DMS114 treated with DMSO at 0.1 percent for 48 hours (cell line): ENCODE measurements around the gene CDCA7.
"Not testable (repeated sequence)": the region's sequence is repeated elsewhere in the genome, so short reads cannot be mapped to it uniquely, and the experiment has no call there.

ENCODE experiments used
- DNase-seq: peaks from one replicate; lab custom pipeline; 2025; ENCODE audit not compliant: unreplicated experiment; lab: John Stamatoyannopoulos, UW

CDCA7 gene

DNA sequence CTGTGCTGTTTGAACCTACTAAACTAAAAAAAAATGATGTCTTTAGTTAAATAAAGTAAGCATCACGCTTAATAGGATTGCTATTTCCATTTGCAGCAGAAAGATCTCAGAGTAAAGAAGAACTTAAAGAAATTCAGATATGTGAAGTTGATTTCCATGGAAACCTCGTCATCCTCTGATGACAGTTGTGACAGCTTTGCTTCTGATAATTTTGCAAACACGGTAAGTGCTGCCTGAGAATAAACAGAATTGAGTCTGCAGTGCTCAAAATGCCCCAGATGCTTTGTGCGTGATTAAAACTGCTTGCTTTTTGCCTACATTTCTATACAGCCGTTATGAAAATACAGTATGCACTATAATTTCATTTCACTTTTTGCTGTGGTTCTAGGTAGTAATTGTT, 3.9 kb downstream of the CDCA7 start:
- DNase-seq: no peak

GRCh38 chr2:173359231-173359630, 4.6 kb downstream of the CDCA7 start:
- no peak for DNase-seq

DNA sequence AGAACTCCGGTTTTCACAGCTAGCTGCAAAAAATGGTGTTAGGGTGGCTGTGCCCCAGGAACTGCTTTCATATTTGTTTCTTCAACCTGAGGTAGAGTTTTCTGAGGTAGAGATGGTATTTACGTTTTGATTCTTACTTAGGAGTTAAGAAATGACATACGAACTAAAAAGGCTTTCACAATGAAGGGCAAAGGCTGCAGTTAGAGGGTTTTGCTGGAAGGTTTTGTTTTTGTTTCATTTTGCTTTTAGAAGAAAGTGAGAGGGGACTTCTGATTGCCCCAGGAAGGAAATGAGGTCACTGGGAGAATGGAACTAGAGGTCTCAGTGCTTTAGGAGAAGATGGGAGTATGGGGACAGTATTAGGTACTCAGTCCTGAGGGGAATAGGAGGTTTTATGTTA, 15.5 kb downstream of the CDCA7 start:
- no peak for DNase-seq

DNA sequence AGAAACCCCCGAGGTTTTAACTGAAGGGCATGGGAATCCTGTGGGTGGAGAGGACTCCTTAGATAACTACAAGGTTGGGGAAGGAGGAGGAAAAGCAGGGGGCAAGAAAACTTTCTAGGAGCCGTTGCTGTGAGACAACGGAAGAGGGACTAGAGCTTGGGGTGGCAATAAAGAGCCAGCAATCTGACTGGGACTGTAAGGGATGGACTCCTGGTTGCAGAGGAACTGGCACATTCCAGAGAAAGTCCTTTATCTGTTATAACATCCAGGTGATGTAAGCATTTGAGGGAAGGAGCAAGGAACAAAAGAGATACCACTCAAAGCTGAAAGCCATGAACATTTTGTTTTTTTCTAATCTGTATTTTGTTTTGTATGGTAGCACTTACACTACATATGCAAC, 16.4 kb downstream of the CDCA7 start:
- DNase-seq: no peak

DNA sequence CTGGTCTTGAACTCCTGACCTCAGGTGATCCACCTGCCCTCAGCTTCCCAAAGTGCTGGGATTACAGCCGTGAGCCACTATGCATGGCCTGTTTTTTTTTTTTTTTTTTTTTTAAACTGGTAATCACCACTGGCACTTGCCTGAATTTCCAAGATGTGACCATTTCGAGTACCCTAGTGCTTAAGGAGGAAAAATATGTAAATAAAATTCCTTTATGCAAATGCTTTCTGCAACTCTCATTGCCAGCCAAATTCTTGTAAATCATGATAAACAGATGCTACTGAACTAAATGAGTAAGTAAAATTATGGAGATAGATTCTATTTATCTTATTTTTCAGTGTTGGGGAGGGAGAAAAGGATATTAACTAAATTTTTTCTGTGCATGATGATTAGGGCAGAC, 18.6 kb downstream of the CDCA7 start:
- no peak for DNase-seq

DNA sequence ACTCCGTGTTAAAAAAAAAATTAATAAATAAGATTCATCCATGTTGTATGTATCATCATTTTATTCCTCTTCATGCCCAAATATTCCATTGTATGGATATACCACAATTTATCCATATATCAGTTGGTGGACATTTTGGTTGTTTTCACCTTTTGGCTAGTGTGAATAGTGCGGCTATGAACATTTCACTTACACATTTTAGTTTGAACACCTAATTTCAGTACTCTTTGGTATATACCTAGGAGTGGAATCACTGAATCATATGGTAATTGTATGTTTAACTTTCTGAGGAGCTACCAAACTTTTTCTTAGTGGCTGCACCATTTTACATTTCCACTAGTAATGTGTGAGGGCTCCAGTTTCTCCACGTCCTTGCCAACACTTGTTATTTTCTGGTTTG, 20.0 kb downstream of the CDCA7 start:
- DNase-seq: no peak

GRCh38 chr2:173385534-173385933, 30.9 kb downstream of the CDCA7 start:
- DNase-seq: not testable (repeated sequence)

GRCh38 chr2:173386021-173386737, 31.5 kb downstream of the CDCA7 start:
- no peak for DNase-seq

DNA sequence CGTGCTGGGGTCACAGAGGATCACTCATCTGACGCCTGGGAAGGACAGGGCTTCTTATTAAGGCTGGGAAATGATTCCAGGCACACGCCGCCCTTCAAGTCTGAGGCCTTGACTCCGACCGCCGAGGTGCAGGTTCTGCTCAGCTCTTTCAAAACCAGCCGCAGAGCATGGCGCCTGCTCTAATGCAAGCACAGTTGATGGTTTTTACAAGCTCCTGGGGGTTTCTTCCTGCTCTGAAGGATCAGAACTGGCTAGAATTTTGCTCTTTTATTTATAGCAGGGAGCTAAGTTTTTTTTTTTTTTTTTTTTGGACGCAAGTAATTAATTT, 32.0 kb downstream of the CDCA7 start:
- DNase-seq: no peak

DNA sequence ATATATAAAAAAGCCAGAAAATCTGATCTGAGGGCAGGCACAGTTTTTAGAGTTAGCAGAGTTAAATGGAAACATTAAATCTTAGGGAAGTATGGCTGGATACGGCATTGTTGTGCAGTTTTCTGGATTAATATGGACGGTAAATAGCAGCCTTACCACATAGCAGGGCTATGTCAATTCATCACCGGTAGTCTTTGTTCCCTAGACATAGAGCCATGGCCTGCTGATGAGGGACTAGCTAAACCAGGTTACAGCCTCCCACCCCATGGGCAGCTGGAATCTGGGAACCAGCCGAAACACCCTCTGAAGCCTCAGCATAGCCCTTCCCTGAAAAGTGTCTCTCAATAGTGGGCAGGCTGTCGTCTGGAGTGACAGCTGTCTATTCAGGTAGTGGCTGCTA, 32.4 kb downstream of the CDCA7 start:
- DNase-seq: no peak

- DNase-seq: no peak
These were observed 33.0 kb downstream of the CDCA7 start for GRCh38 chr2:173387660-173388059.

GRCh38 chr2:173388795-173389194, 34.1 kb downstream of the CDCA7 start:
- no peak for DNase-seq

DNA sequence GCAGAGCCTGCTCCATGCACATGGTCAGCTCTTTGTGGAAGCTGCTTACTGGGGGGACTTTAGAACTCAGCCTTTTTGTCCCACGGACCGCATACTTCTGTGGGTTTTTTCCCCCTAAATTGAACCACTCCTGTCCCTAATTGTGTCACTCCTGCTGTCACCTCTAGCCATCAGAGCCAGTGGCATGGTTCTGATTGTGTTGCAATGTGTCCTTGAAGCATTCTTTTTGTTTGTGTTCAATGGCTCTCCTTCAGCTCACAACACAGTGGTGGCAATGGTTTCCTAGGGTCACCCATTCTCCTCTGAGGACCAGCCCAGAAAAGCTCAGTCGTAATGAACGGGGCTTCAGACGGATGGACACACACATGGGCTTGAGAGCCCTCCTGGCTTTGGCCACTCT, 35.4 kb downstream of the CDCA7 start:
- DNase-seq: no peak

DNA sequence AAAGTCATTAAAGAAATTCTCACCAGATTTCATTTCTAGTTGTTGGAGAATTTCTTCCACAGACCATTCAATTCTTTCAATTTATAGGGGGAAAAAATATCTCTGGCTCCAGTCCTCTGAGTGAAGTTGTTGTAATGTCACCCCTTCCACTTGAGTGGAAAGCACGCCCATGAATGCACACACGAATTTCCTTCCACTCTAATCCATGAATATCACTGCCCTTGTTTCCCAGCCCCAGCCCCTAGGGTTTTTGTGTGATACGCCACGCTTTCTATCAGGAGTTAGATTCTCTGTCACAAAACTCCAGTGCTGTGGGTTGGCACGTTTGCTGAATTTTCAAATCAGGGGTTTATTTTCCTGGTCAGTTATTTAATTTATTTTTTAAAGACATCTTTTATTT, 38.1 kb downstream of the CDCA7 start:
- DNase-seq: no peak

GRCh38 chr2:173393186-173393585, 38.5 kb downstream of the CDCA7 start:
- no peak for DNase-seq

GRCh38 chr2:173393636-173394035, 39.0 kb downstream of the CDCA7 start:
- DNase-seq: no peak

GRCh38 chr2:173394091-173394974, 39.7 kb downstream of the CDCA7 start:
- no peak for DNase-seq

- no peak for DNase-seq
These were observed 41.1 kb downstream of the CDCA7 start for GRCh38 chr2:173395567-173396351.

DNA sequence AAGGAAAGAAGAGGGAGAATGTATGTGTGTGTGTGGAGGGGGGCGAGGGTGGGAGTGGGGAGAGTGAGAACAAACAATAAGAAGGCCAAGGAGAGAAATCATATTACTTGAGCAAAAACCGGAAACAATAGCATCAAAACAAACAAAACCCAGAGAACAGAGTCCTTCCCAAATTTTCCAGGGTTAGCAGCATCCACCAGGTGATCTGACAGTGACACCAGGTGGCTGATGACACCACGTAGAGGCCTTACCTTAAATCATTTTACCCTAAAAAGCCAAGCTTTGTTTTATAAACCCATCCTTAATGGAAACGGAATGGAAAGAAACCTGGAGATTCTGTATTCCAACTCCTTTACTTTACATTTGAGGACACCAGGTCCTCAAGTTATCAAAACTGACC, 42.9 kb downstream of the CDCA7 start:
- DNase-seq: no peak

GRCh38 chr2:173399229-173399628, 44.6 kb downstream of the CDCA7 start:
- DNase-seq: no peak

- no peak for DNase-seq
These were observed 46.1 kb downstream of the CDCA7 start for GRCh38 chr2:173400760-173401159.
